HepG2 (cell line): ENCODE results near the gene CERS3.

Experiments used
- CEBPB ChIP-seq: IDR thresholded peaks from 2 replicates; pipeline ENCODE4 v1.6.1; 2011; ENCODE audit warnings: low read depth, low read length, improper control_type of control experiment, borderline replicate concordance
- CHD2 ChIP-seq: IDR thresholded peaks from 2 replicates; pipeline ENCODE4 v1.6.1; 2011; ENCODE audit warnings: low read depth, low read length, improper control_type of control experiment
- EP300 ChIP-seq, 3 experiments: sonication (generic) in 1 of 3; formaldehyde crosslinking in 1 of 3; IDR thresholded peaks; 2 replicates each; pipeline versions ENCODE4 v1.5.1 to v1.6.1; 2011 to 2020; ENCODE audit warnings: low read depth in 2 of 3, low read length in 2 of 3, borderline replicate concordance in 1 of 3, improper control_type of control experiment in 1 of 3, mild to moderate bottlenecking in 1 of 3, missing genetic modification reagents in 1 of 3, moderate library complexity in 1 of 3
- IRF2 ChIP-seq: IDR thresholded peaks from 2 replicates; pipeline ENCODE4 v1.6.1; 2018; ENCODE audit warnings: missing genetic modification reagents, missing compliant biosample characterization
- JUND ChIP-seq: sonication (generic); formaldehyde crosslinking; IDR thresholded peaks from 2 replicates; pipeline ENCODE4 v1.8.0; 2022; ENCODE audit warnings: mild to moderate bottlenecking, missing genetic modification reagents
- NFIC ChIP-seq: IDR thresholded peaks from 2 replicates; pipeline ENCODE4 v1.6.1; 2012; ENCODE audit warnings: mild to moderate bottlenecking, low read length, inconsistent platforms
- POLR2A ChIP-seq, 2 experiments: IDR thresholded peaks; 2 replicates each; pipeline ENCODE4 v1.6.1; 2011; ENCODE audit warnings: low read depth in 2 of 2, low read length in 2 of 2, mild to moderate bottlenecking in 1 of 2, moderate library complexity in 1 of 2; ENCODE audit not compliant: insufficient read depth in 1 of 2
- SALL1 ChIP-seq: sonication (generic); formaldehyde crosslinking; IDR thresholded peaks from 2 replicates; pipeline ENCODE4 v1.8.0; 2022; ENCODE audit warnings: mild to moderate bottlenecking, missing genetic modification reagents
- ZNF891 ChIP-seq: sonication (generic); formaldehyde crosslinking; IDR thresholded peaks from 2 replicates; pipeline ENCODE4 v1.5.0; 2020; ENCODE audit warnings: mild to moderate bottlenecking, missing genetic modification reagents
- TF ChIP-seq, protein P1 (sequence below): sonication (generic); formaldehyde crosslinking; IDR thresholded peaks from 2 replicates; pipeline ENCODE4 v1.5.0; 2020; ENCODE audit warnings: mild to moderate bottlenecking, missing genetic modification reagents, moderate library complexity
- TF ChIP-seq, protein P2 (sequence below), 2 experiments: IDR thresholded peaks; 2 replicates each; pipeline ENCODE4 v1.6.1; 2011 to 2012; ENCODE audit warnings: low read length in 2 of 2, borderline replicate concordance in 1 of 2, low read depth in 1 of 2, mild to moderate bottlenecking in 1 of 2, moderate library complexity in 1 of 2
- TF ChIP-seq, protein P3 (sequence below): sonication (generic); formaldehyde crosslinking; IDR thresholded peaks from 2 replicates; pipeline ENCODE4 v1.4.0; 2020; ENCODE audit warnings: missing genetic modification reagents
- TF ChIP-seq, protein P4 (sequence below): sonication (generic); formaldehyde crosslinking; IDR thresholded peaks from 2 replicates; pipeline ENCODE4 v1.5.0; 2020; ENCODE audit warnings: missing genetic modification reagents, mild to moderate bottlenecking, borderline replicate concordance

DNA sequence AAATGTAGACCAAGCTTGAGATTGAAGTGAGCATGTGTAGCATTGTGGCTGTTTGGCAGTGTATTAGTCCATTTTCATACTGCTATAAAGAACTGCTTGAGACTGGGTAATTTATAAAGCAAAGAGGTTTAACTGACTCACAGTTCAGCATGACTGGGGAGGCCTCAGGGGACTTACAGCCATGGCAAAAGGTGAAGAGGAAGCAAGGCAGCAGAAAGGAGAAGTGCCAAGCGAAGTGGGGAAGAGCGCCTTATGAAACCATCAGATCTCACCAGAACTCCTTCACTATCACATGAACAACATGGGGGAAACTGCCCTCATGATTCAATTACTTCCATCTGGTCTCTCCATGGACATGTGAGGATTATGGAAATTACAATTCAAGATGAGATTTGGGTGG lies 8.6 kb upstream of the CERS3 start:
- TF ChIP-seq, protein P1, sequence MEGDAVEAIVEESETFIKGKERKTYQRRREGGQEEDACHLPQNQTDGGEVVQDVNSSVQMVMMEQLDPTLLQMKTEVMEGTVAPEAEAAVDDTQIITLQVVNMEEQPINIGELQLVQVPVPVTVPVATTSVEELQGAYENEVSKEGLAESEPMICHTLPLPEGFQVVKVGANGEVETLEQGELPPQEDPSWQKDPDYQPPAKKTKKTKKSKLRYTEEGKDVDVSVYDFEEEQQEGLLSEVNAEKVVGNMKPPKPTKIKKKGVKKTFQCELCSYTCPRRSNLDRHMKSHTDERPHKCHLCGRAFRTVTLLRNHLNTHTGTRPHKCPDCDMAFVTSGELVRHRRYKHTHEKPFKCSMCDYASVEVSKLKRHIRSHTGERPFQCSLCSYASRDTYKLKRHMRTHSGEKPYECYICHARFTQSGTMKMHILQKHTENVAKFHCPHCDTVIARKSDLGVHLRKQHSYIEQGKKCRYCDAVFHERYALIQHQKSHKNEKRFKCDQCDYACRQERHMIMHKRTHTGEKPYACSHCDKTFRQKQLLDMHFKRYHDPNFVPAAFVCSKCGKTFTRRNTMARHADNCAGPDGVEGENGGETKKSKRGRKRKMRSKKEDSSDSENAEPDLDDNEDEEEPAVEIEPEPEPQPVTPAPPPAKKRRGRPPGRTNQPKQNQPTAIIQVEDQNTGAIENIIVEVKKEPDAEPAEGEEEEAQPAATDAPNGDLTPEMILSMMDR (CRISPR knock-in tag) = no peak
- TF ChIP-seq, protein P2, sequence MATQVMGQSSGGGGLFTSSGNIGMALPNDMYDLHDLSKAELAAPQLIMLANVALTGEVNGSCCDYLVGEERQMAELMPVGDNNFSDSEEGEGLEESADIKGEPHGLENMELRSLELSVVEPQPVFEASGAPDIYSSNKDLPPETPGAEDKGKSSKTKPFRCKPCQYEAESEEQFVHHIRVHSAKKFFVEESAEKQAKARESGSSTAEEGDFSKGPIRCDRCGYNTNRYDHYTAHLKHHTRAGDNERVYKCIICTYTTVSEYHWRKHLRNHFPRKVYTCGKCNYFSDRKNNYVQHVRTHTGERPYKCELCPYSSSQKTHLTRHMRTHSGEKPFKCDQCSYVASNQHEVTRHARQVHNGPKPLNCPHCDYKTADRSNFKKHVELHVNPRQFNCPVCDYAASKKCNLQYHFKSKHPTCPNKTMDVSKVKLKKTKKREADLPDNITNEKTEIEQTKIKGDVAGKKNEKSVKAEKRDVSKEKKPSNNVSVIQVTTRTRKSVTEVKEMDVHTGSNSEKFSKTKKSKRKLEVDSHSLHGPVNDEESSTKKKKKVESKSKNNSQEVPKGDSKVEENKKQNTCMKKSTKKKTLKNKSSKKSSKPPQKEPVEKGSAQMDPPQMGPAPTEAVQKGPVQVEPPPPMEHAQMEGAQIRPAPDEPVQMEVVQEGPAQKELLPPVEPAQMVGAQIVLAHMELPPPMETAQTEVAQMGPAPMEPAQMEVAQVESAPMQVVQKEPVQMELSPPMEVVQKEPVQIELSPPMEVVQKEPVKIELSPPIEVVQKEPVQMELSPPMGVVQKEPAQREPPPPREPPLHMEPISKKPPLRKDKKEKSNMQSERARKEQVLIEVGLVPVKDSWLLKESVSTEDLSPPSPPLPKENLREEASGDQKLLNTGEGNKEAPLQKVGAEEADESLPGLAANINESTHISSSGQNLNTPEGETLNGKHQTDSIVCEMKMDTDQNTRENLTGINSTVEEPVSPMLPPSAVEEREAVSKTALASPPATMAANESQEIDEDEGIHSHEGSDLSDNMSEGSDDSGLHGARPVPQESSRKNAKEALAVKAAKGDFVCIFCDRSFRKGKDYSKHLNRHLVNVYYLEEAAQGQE (IDR thresholded peaks at IDR 0.05; ENCODE audit: borderline replicate concordance in 1 of 2, low read depth in 1 of 2, low read length in 2 of 2) = no peak
- TF ChIP-seq, protein P3, sequence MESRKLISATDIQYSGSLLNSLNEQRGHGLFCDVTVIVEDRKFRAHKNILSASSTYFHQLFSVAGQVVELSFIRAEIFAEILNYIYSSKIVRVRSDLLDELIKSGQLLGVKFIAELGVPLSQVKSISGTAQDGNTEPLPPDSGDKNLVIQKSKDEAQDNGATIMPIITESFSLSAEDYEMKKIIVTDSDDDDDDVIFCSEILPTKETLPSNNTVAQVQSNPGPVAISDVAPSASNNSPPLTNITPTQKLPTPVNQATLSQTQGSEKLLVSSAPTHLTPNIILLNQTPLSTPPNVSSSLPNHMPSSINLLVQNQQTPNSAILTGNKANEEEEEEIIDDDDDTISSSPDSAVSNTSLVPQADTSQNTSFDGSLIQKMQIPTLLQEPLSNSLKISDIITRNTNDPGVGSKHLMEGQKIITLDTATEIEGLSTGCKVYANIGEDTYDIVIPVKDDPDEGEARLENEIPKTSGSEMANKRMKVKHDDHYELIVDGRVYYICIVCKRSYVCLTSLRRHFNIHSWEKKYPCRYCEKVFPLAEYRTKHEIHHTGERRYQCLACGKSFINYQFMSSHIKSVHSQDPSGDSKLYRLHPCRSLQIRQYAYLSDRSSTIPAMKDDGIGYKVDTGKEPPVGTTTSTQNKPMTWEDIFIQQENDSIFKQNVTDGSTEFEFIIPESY (CRISPR knock-in tag) = no peak
- no peak for TF ChIP-seq JUND
- no peak for TF ChIP-seq SALL1 (CRISPR knock-in tag)
- TF ChIP-seq, protein P4, sequence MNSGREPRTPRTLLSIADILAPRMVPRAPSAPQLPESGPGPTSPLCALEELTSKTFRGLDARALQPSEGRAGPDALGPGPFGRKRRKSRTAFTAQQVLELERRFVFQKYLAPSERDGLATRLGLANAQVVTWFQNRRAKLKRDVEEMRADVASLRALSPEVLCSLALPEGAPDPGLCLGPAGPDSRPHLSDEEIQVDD (CRISPR knock-in tag) = no peak
- no peak for TF ChIP-seq CEBPB
- TF ChIP-seq IRF2 (CRISPR knock-in tag) = no peak
- TF ChIP-seq NFIC = no peak
- TF ChIP-seq POLR2A (IDR thresholded peaks at IDR 0.05; ENCODE audit: insufficient read depth in 1 of 2, low read depth in 2 of 2, low read length in 2 of 2) = no peak
- no peak for TF ChIP-seq CHD2
- no peak for TF ChIP-seq EP300 (IDR thresholded peaks at IDR 0.05; ENCODE audit: low read depth in 2 of 2, low read length in 2 of 2)
- TF ChIP-seq EP300 (CRISPR knock-in tag; IDR thresholded peaks at IDR 0.05; ENCODE audit: borderline replicate concordance) = no peak
- no peak for TF ChIP-seq ZNF891
